BLaER1 (cell line): ENCODE measurements around the gene PSMA8.

Experiments
- H3K27ac ChIP-seq: shearing (Covaris generic); formaldehyde crosslinking; 2 replicates; pipeline ENCODE4 v1.8.1; 2022
- H3K27me3 ChIP-seq: shearing (Covaris generic); formaldehyde crosslinking; 2 replicates; pipeline ENCODE4 v1.8.1; 2022
- H3K36me3 ChIP-seq: shearing (Covaris generic); formaldehyde crosslinking; 2 replicates; pipeline ENCODE4 v1.8.1; 2022
- H3K4me1 ChIP-seq: shearing (Covaris generic); formaldehyde crosslinking; 2 replicates; pipeline ENCODE4 v1.8.1; 2022
- H3K4me2 ChIP-seq: shearing (Covaris generic); formaldehyde crosslinking; 2 replicates; pipeline ENCODE4 v1.8.1; 2022
- H3K4me3 ChIP-seq: shearing (Covaris generic); formaldehyde crosslinking; 2 replicates; pipeline ENCODE4 v1.8.1; 2022
- H3K9ac ChIP-seq: shearing (Covaris generic); formaldehyde crosslinking; 2 replicates; pipeline ENCODE4 v1.8.1; 2022
- H3K9me3 ChIP-seq: shearing (Covaris generic); formaldehyde crosslinking; 2 replicates; pipeline ENCODE4 v1.8.1; 2022
- H4K20me1 ChIP-seq: shearing (Covaris generic); formaldehyde crosslinking; 2 replicates; pipeline ENCODE4 v1.8.1; 2022
- Cebpa-rat ChIP-seq: shearing (Covaris generic); IDR thresholded peaks from 2 replicates; pipeline ENCODE4 v1.8.1; 2022

Gene PSMA8

DNA sequence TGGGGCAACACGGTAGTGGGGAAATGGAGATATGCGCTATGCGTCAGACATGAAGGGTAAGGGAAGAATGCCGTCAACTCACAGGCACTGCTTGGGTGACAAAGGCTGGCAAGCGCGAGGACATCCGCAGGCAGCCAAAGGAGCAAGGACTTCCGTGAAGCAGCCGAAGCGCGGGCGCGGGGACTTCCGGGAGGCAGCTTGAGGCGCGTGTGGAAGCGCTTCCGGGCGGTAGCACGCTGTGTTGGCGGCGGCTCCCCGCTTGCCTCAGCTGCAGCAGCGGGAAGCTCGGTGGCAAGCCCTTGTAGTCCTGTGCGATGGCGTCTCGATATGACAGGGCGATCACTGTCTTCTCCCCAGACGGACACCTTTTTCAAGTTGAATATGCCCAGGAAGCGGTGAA lies at the start of gene PSMA8:
Gene PSMA8, plus strand, starts transcription at position 218 of the 400 bp plus-strand sequence. Its CDS starts 97 bp downstream, at position 315.
- Histone ChIP-seq H3K4me2 (peak within 1 kb of the TSS; percentile 57), H3K9ac (peak within 1 kb of the TSS; percentile 42; the same call in 1 of the 2 replicates), H3K27ac (peak within 1 kb of the TSS; percentile 48; the same call in 1 of the 2 replicates), H3K27me3 (no peaks in the 10 kb centered on the region), H4K20me1 (no peaks in the 10 kb centered on the region), H3K4me3 (peak within 1 kb of the TSS; percentile 63), H3K36me3 (no peaks in the 10 kb centered on the region), H3K9me3 (no peaks in the 10 kb centered on the region; the same call in 1 of the 2 replicates), H3K4me1 (no peaks in the 10 kb centered on the region)
- TF ChIP-seq Cebpa-rat, result no peak

GRCh38 chr18:26085056-26085455 lies 48.6 kb upstream of the PSMA8 start:
- Histone ChIP-seq H3K4me2 (no peak overlapping the region), H3K36me3 (peaks cover 55% of the 10 kb centered on the region), H4K20me1 (peaks cover 34% of the 10 kb centered on the region), H3K4me3 (no peak overlapping the region), H3K27ac (no peak overlapping the region), H3K9me3 (no peaks in the 10 kb centered on the region), H3K4me1 (peaks cover 22% of the 10 kb centered on the region), H3K27me3 (no peaks in the 10 kb centered on the region), H3K9ac (no peak overlapping the region)
- TF ChIP-seq Cebpa-rat, result no peak

GRCh38 chr18:26086959-26087358 lies 46.7 kb upstream of the PSMA8 start:
- H3K9me3 ChIP-seq, result no peaks in the 10 kb centered on the region
- no peak overlapping the region for H3K4me3 ChIP-seq
- H4K20me1 ChIP-seq, result peaks cover 34% of the 10 kb centered on the region
- H3K9ac ChIP-seq, result no peak overlapping the region
- H3K36me3 ChIP-seq, result peaks cover 45% of the 10 kb centered on the region
- no peak overlapping the region for H3K27ac ChIP-seq
- peaks cover 30% of the 10 kb centered on the region for H3K4me1 ChIP-seq
- H3K27me3 ChIP-seq, result no peaks in the 10 kb centered on the region
- TF ChIP-seq Cebpa-rat, result no peak
- no peak overlapping the region for H3K4me2 ChIP-seq

GRCh38 chr18:26088487-26088886 lies 45.2 kb upstream of the PSMA8 start:
- Histone ChIP-seq H3K27ac (no peak overlapping the region), H3K4me3 (no peak overlapping the region), H3K9ac (no peak overlapping the region), H3K4me1 (peaks cover 30% of the 10 kb centered on the region), H4K20me1 (peaks cover 34% of the 10 kb centered on the region), H3K4me2 (peak overlapping the region; percentile 88), H3K9me3 (no peaks in the 10 kb centered on the region), H3K36me3 (peaks cover 33% of the 10 kb centered on the region), H3K27me3 (no peaks in the 10 kb centered on the region)
- TF ChIP-seq Cebpa-rat, result no peak

DNA sequence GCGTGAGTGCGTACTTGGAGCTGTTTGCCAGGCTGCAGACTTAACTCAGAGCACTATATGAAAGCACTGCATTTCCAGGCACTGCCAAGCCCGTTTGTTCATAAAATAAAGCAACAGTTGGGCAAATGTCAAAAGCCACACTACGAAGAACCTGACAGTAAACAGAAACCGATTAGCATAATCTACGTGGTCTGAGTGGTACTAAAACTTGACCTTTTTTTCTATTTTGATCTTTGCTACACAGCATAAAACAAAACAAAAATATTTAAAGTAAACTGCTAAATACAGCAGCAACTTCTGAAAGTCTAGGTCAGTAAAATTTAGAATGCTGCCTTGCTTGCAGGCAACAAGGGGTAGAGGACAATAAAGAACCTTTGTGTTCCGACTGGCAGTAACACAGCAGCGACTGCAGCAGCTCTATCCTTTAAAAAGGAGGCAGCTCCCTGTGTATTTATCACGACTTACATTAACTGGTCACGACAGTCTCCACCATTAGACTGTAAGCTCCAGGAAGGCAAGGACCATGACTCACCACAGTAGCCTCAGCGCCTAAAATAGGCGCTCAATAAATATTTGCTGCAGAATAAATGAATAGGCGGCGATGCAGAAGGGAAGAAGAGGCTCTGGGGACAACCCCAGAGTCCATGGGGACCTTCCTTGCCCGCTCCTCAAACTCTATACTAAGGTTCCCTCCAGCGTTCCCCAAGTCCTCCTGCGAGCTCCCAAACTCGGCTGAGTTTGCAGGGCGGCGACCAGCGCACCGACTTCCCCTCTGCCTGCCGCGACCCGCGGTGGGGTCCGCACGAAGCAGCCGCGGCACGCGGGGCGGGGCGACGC lies 44.2 kb upstream of the PSMA8 start:
- Histone ChIP-seq H3K27me3 (no peaks in the 10 kb centered on the region), H3K27ac (peak overlapping the region; percentile 99), H3K4me3 (peak overlapping the region; percentile 93), H3K4me2 (peak overlapping the region; percentile 88), H4K20me1 (peaks cover 34% of the 10 kb centered on the region), H3K9ac (peak overlapping the region; percentile 97), H3K4me1 (peaks cover 30% of the 10 kb centered on the region), H3K9me3 (no peaks in the 10 kb centered on the region), H3K36me3 (peaks cover 23% of the 10 kb centered on the region)
- no peak for TF ChIP-seq Cebpa-rat

DNA sequence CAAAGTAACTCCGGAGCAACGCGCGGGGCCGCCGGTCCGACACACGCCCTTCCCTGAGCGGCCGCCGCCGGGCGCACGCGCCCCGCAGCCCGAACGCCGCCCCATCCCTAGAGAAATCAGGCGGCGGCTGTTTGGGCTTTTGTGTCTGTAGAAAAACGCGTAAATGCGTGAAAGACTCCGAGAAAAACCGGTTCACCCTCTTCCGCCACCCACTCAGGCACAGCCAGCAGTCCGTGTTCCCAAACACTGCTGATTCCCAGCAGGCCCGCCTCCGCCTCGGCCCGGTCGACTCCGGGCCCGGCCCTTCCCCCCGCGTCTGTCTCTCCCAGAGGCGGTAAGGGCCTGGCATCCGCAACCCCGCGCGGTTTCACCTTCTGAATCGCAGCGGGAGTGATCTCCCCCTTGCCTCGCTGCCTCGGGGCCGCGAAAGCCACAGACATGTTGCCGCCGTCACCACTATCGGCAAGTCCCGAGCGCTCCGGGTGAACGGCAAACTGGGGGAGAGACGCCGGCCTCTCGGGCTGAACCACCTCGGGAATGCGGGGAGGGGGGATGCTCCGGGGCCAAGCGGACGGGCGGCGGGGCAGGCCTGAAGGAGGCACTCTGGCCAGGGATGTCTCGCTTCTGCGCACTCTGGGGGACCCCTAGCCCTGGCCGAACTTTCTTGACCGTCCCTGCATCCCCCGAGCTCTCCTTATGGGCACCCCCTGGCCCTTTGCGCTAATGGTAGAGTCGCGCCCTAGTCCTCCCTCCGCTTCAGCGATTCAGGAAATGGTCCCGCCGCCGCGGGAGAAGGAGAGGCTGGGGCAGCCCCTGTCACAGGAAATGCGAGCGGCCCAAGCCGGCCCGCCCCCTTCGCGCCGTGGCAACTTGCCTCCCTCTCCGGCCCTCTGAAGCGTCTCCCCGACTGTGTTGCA lies 43.3 kb upstream of the PSMA8 start, which contains the start of gene SS18:
Gene SS18, minus strand, starts transcription at position 484 of the 917 bp plus-strand sequence. Its CDS starts 44 bp downstream, at position 440.
- Histone ChIP-seq H3K4me1 (peaks cover 30% of the 10 kb centered on the region), H3K27me3 (no peaks in the 10 kb centered on the region), H3K9me3 (no peaks in the 10 kb centered on the region), H3K9ac (peak within 1 kb of the TSS; percentile 97), H3K4me3 (peak within 1 kb of the TSS; percentile 93), H3K4me2 (peak within 1 kb of the TSS; percentile 88), H3K27ac (peak within 1 kb of the TSS; percentile 99), H4K20me1 (peaks cover 34% of the 10 kb centered on the region), H3K36me3 (peaks cover 15% of the 10 kb centered on the region; the same call in 1 of the 2 replicates)
- TF ChIP-seq Cebpa-rat, result no peak

DNA sequence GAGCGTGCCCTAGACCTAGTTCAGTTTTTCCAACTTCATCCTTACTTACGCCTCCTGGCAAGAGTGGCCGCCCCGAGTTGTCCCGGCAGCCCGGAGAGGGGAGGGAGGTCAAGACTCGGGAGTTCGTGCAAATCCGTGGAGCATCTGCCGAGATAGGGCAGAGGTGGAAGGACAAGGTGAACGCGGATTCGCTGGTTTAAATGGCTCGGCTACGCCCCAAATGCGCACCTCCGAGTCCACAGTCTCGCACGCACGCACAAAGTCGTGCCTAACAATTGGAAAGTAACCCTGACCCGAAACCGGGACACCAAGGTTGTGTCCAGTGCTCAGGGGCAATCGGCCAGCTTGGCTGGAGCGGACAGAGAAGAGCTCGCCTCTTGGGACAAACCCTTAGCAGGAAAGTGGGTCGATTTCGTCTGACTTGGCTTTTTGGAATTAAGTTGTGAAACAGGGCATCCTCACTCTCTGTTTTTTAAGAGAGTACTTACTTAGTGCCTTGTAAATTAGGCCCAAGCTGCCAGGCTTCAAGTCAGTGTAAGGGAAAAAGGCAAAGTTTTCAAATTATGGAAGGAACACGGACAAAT lies 42.5 kb upstream of the PSMA8 start:
- peak overlapping the region; percentile 99 for H3K27ac ChIP-seq

DNA sequence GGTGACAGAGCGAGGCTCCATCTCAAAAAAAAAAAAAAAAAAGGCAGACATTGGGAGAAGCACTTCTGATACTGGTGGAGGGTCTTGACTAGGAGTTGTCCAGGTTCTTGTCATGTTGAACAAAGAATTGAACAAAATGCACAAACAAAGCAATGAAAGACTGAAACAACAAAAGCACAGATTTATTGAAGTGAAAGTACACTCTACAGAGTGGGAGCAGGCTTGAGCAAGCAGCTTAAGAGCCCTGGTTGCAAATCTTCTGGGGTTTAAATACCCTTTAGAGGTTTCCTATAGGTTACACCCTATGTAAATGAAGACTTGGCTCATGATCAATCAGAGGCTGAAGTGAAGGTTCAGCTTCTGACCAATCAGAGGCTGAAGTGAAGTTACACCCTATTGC lies 36.8 kb upstream of the PSMA8 start:
- H3K9me3 ChIP-seq, result peaks cover 13% of the 10 kb centered on the region

More for the DNA sequence above, 42.5 kb upstream of the PSMA8 start:
- Histone ChIP-seq H3K27me3 (no peaks in the 10 kb centered on the region), H3K9me3 (no peaks in the 10 kb centered on the region), H3K4me1 (peaks cover 30% of the 10 kb centered on the region), H3K4me2 (peak overlapping the region; percentile 88), H3K36me3 (peaks cover 8% of the 10 kb centered on the region; the same call in 1 of the 2 replicates), H3K9ac (peak overlapping the region; percentile 97), H3K4me3 (peak overlapping the region; percentile 93), H4K20me1 (peaks cover 34% of the 10 kb centered on the region)
- no peak for TF ChIP-seq Cebpa-rat

GRCh38 chr18:26097563-26097962 lies 36.1 kb upstream of the PSMA8 start:
- no peaks in the 10 kb centered on the region for H3K27me3 ChIP-seq
- no peak for TF ChIP-seq Cebpa-rat
- no peak overlapping the region for H3K4me2 ChIP-seq
- H3K9ac ChIP-seq, result no peak overlapping the region
- H3K4me1 ChIP-seq, result no peaks in the 10 kb centered on the region
- no peaks in the 10 kb centered on the region for H3K36me3 ChIP-seq
- H4K20me1 ChIP-seq, result no peaks in the 10 kb centered on the region
- H3K4me3 ChIP-seq, result no peak overlapping the region
- H3K27ac ChIP-seq, result no peak overlapping the region
- peaks cover 13% of the 10 kb centered on the region for H3K9me3 ChIP-seq

More for the DNA sequence above, 36.8 kb upstream of the PSMA8 start:
- no peaks in the 10 kb centered on the region for H4K20me1 ChIP-seq
- H3K9ac ChIP-seq, result no peak overlapping the region
- no peak overlapping the region for H3K4me2 ChIP-seq
- no peaks in the 10 kb centered on the region for H3K27me3 ChIP-seq
- H3K4me3 ChIP-seq, result no peak overlapping the region
- H3K4me1 ChIP-seq, result no peaks in the 10 kb centered on the region
- no peak overlapping the region for H3K27ac ChIP-seq
- no peak for TF ChIP-seq Cebpa-rat
- H3K36me3 ChIP-seq, result no peaks in the 10 kb centered on the region
